Progenitor cell of endocrine pancreas (in vitro differentiated cells): Measurements from ENCODE around the gene ATP2B2. TPM values are rescaled to one million over a fixed set of nuclear protein-coding genes. Genes with fewer than 3 reads are reported as not detected.

Source experiments
- DNase-seq: peaks from one replicate; pipeline ENCODE4 v3.0.0; 2021; ENCODE audit warnings: low spot score; ENCODE audit not compliant: unreplicated experiment
- H3K27ac Mint-ChIP-seq: 2 replicates; pipeline ENCODE4 v1.8.0; 2021; ENCODE audit warnings: mild to moderate bottlenecking, moderate library complexity, mixed read lengths
- H3K27me3 Mint-ChIP-seq: 2 replicates; pipeline ENCODE4 v1.8.0; 2021; ENCODE audit warnings: mixed read lengths
- H3K36me3 Mint-ChIP-seq: 2 replicates; pipeline ENCODE4 v1.8.0; 2022; ENCODE audit warnings: mixed read lengths; ENCODE audit not compliant: insufficient read depth
- H3K4me1 Mint-ChIP-seq: 2 replicates; pipeline ENCODE4 v1.8.0; 2021; ENCODE audit warnings: low read depth, mixed read lengths
- H3K4me3 Mint-ChIP-seq: 2 replicates; pipeline ENCODE4 v1.8.0; 2021; ENCODE audit warnings: low read depth, mild to moderate bottlenecking, moderate library complexity, mixed read lengths
- H3K9me3 Mint-ChIP-seq: 2 replicates; pipeline ENCODE4 v1.8.0; 2021; ENCODE audit warnings: low read depth, mixed read lengths
- CTCF ChIP-seq: fragments of 200-600 bp; sonication (generic); IDR thresholded peaks from one replicate; pipeline ENCODE4 v1.5.0; 2021; ENCODE audit warnings: antibody characterized with exemption, mild to moderate bottlenecking; ENCODE audit not compliant: unreplicated experiment
- total RNA-seq: library from RNA; stranded (reverse); gene quantifications from 2 replicates; pipeline ENCODE4 v1.2.1, GENCODE V29; 2021

ATP2B2 gene
- total RNA-seq, 1 donor from 2014 or later, result 0.07 TPM

DNA sequence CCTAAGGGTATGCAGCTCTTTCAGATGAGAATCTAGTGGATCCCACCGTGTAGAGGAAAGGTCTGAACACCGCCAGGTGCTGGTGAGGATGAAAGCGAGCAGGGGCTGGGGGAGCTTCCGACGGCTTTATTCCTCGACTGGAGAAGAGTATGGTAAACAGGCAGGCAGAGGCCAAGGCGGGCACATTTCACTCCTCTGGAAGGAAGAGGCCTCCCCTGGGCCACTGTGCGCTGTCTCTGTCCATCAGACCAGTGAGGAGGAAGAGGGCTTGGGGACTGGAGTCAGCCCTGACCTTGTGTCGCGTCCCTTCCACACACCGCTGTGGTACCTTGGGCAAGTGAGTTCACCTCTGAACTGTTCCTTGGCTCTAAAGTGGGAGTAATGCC is 216.8 kb downstream of the ATP2B2 start:
- no peak for TF ChIP-seq CTCF
- no peak for DNase-seq
- no peaks in the 10 kb centered on the region for H3K27me3 Mint-ChIP-seq
- no peak overlapping the region for H3K27ac Mint-ChIP-seq
- peaks cover 5% of the 10 kb centered on the region for H3K36me3 Mint-ChIP-seq
- H3K4me1 Mint-ChIP-seq, result peaks cover 30% of the 10 kb centered on the region
- no peak overlapping the region for H3K4me3 Mint-ChIP-seq
- H3K9me3 Mint-ChIP-seq, result no peaks in the 10 kb centered on the region

DNA sequence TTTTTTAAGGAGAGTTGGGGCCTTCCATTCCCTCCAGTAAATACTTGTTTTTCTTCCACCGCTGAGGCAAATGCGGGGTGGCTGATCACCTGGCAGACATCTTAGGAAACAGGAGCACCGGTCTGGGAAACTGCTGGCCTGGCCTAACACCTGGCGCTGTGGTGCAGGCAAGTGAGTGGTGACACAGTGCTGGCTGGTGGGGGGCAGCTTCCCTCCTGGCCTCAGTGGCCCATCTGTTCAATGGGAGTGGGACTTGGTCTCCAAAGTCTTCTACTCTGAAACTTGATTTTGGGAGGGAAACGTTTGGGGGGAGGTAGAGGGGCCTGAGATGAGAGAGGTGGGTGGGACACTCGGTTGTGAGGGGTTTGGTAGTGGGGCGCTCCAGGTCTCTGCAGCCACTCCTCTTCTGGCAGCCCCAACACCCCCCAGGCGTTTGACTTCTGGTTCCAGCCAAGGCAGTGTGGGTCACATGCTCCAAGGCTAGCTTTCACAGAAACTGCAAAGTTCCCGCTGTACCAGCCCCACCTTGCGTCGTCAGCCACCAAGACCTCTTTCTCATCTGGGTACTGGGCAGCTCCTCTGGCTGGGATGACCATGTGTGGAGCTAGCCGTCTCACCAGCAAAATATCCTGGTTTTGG is 217.3 kb downstream of the ATP2B2 start:
- no peak for DNase-seq
- H3K36me3 Mint-ChIP-seq, result peaks cover 6% of the 10 kb centered on the region
- H3K4me1 Mint-ChIP-seq, result peaks cover 28% of the 10 kb centered on the region
- H3K27ac Mint-ChIP-seq, result peak overlapping the region; percentile 52
- H3K27me3 Mint-ChIP-seq, result no peaks in the 10 kb centered on the region
- H3K4me3 Mint-ChIP-seq, result no peak overlapping the region
- H3K9me3 Mint-ChIP-seq, result no peaks in the 10 kb centered on the region
- TF ChIP-seq CTCF, result no peak

DNA sequence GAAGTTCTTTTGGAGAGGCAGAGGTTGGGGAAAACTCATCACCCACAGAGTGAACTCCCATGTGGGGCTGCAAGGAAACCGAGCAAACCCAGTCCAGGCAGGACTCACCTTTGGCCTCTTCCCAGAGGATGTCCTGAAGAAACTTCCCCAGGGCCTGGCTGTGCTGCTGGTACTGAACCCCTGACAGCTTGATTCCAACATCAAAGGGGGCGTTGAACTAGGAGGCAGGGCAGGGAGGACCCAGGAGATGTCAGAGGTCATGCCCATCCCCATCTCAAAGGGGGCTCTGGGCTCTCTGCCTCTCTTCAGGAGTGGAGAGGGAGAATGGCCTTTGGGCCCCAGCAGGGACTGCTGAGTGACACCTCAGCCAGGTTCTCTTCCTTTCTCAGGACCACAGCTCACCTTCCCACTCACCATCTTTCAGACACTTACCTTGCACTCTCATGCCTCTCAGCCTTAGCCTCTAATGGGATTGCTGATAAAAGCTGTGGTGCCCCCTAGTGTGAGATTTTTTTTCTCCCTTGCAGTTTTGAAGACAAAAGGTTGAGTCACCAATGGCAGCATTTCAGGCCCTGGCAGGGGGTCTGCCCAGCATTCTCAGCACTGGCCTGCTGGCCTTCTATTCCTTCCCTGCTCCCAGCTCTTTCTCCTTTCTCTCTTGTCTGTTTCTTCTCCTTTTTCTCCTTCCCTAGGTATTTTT is 218.6 kb downstream of the ATP2B2 start:
- peaks cover 6% of the 10 kb centered on the region for H3K36me3 Mint-ChIP-seq
- H3K4me1 Mint-ChIP-seq, result peaks cover 15% of the 10 kb centered on the region
- no peaks in the 10 kb centered on the region for H3K27me3 Mint-ChIP-seq
- no peak for DNase-seq
- H3K27ac Mint-ChIP-seq, result no peak overlapping the region
- no peaks in the 10 kb centered on the region for H3K9me3 Mint-ChIP-seq
- TF ChIP-seq CTCF, result no peak
- no peak overlapping the region for H3K4me3 Mint-ChIP-seq

- H3K27ac Mint-ChIP-seq, result no peak overlapping the region
- no peak for DNase-seq
- no peak overlapping the region for H3K4me3 Mint-ChIP-seq
- H3K4me1 Mint-ChIP-seq, result peaks cover 10% of the 10 kb centered on the region
- H3K36me3 Mint-ChIP-seq, result peaks cover 6% of the 10 kb centered on the region
- no peaks in the 10 kb centered on the region for H3K9me3 Mint-ChIP-seq
- no peak for TF ChIP-seq CTCF
- H3K27me3 Mint-ChIP-seq, result no peaks in the 10 kb centered on the region
These were observed 219.3 kb downstream of the ATP2B2 start for GRCh38 chr3:10286133-10286524.

- TF ChIP-seq CTCF, result no peak
- Mint-ChIP-seq H3K27ac (peak overlapping the region; percentile 9), H3K9me3 (no peaks in the 10 kb centered on the region), H3K27me3 (no peaks in the 10 kb centered on the region), H3K4me1 (peaks cover 7% of the 10 kb centered on the region), H3K4me3 (no peak overlapping the region), H3K36me3 (peaks cover 6% of the 10 kb centered on the region)
- no peak for DNase-seq
These were observed 219.9 kb downstream of the ATP2B2 start for GRCh38 chr3:10285272-10286132.
